Gastroesophageal sphincter (tissue), 4 donors: ENCODE results near the gene ZRANB3. TPM values are rescaled to one million over a fixed set of nuclear protein-coding genes. Genes with fewer than 3 reads are reported as not detected.

Experiments used
- ATAC-seq: fragments of 150-250 bp; one replicate; pipeline ENCODE4 v1.9.1; 2016; ENCODE audit warnings: mild to moderate bottlenecking, moderate library complexity
- H3K27ac ChIP-seq, 4 donors: fragments of 200-600 bp; sonication (generic) in 3 of 4; 1 replicate in 3 of 4; 2 replicates in 1 of 4; pipeline ENCODE4 v1.5.1; 2016 to 2019
- H3K27me3 ChIP-seq: fragments of 200-600 bp; sonication (generic); one replicate; pipeline ENCODE4 v1.5.1; 2019
- H3K36me3 ChIP-seq, 2 donors: fragments of 200-600 bp; sonication (generic); one replicate each; pipeline ENCODE4 v1.5.1; 2019; ENCODE audit warnings: control low read depth in 1 of 2
- H3K4me1 ChIP-seq, 3 donors: fragments of 200-600 bp; sonication (generic); 1 replicate in 2 of 3; 2 replicates in 1 of 3; pipeline ENCODE4 v1.5.1; 2016 to 2019; ENCODE audit warnings: control low read depth in 2 of 3
- H3K4me3 ChIP-seq, 2 donors: fragments of 200-600 bp; sonication (generic); one replicate each; pipeline ENCODE4 v1.5.1; 2019; ENCODE audit warnings: mild to moderate bottlenecking in 1 of 2, moderate library complexity in 1 of 2
- H3K9me3 ChIP-seq, 3 donors: fragments of 200-600 bp; sonication (generic); one replicate each; pipeline ENCODE4 v1.5.1; 2017 to 2019; ENCODE audit warnings: control low read depth in 2 of 3
- EP300 ChIP-seq: sonication (generic); formaldehyde crosslinking; IDR thresholded peaks from one replicate; pipeline ENCODE4 v1.6.1; 2017; ENCODE audit warnings: antibody characterized with exemption, mild to moderate bottlenecking
- POLR2A ChIP-seq, 2 donors: fragments of 450-650 bp; IDR thresholded peaks; one replicate each; pipeline ENCODE4 v1.6.1; 2017; ENCODE audit warnings: antibody characterized with exemption in 2 of 2, mild to moderate bottlenecking in 2 of 2, moderate library complexity in 1 of 2
- POLR2AphosphoS5 ChIP-seq: sonication (generic); formaldehyde crosslinking; IDR thresholded peaks from one replicate; pipeline ENCODE4 v1.6.1; 2017; ENCODE audit warnings: antibody characterized with exemption
- WGBS, 2 donors: methylation state at CpG; one replicate each; pipeline ENCODE4 v1.1.5; 2018; ENCODE audit warnings: low coverage in 1 of 2; 5-methylcytosine and 5-hydroxymethylcytosine counted together
- total RNA-seq, 4 donors: library from RNA; depleted of rRNA; stranded (reverse); fragments of >200 nt; gene quantifications; one replicate each; pipeline ENCODE4 v1.1.0, GENCODE V29; 2016
- TF ChIP-seq, protein P1 (sequence below), 4 experiments: fragments of 200-600 bp in 2 of 4; fragments of 450-650 bp in 2 of 4; sonication (generic) in 1 of 4; IDR thresholded peaks; one replicate each; pipeline ENCODE4 v1.5.1; 2017 to 2019; ENCODE audit warnings: antibody characterized with exemption in 4 of 4, mild to moderate bottlenecking in 2 of 4, moderate library complexity in 2 of 4

Gene ZRANB3
- total RNA-seq, 4 donors from 2014 or later: 1.4 to 4.6 (median 2.4) TPM

- 90% methylated on average over 2 of the region's 3 CpGs; no CpG with 5 or more reads in 1 of the 2 donors for WGBS, 2 donors
- no peaks in the 10 kb centered on the region for H3K27me3 ChIP-seq
- peaks cover 0 to 4% (median 0%) of the 10 kb centered on the region in 3 donors for H3K9me3 ChIP-seq
- no peak overlapping the region for H3K4me3 ChIP-seq
- no peak overlapping the region for H3K27ac ChIP-seq
- H3K36me3 ChIP-seq: peaks cover 0 to 74% of the 10 kb centered on the region in 2 donors
- no peaks in the 10 kb centered on the region for H3K4me1 ChIP-seq
- TF ChIP-seq, protein P1, sequence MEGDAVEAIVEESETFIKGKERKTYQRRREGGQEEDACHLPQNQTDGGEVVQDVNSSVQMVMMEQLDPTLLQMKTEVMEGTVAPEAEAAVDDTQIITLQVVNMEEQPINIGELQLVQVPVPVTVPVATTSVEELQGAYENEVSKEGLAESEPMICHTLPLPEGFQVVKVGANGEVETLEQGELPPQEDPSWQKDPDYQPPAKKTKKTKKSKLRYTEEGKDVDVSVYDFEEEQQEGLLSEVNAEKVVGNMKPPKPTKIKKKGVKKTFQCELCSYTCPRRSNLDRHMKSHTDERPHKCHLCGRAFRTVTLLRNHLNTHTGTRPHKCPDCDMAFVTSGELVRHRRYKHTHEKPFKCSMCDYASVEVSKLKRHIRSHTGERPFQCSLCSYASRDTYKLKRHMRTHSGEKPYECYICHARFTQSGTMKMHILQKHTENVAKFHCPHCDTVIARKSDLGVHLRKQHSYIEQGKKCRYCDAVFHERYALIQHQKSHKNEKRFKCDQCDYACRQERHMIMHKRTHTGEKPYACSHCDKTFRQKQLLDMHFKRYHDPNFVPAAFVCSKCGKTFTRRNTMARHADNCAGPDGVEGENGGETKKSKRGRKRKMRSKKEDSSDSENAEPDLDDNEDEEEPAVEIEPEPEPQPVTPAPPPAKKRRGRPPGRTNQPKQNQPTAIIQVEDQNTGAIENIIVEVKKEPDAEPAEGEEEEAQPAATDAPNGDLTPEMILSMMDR (IDR thresholded peaks at IDR 0.05): no peak
- no peak for TF ChIP-seq POLR2AphosphoS5
- no peak for TF ChIP-seq EP300
- ATAC-seq: no peak
These were observed 355.8 kb downstream of the ZRANB3 start for GRCh38 chr2:135175177-135175576.

- ATAC-seq: no peak
- 96 to 100% methylated on average over 3 to 6 of the region's 6 CpGs for WGBS, 2 donors
These were observed 356.3 kb downstream of the ZRANB3 start for GRCh38 chr2:135174810-135175093.

GRCh38 chr2:135174049-135174809 lies 356.8 kb downstream of the ZRANB3 start:
- no peak for ATAC-seq
- H3K27me3 ChIP-seq: no peaks in the 10 kb centered on the region
- TF ChIP-seq POLR2AphosphoS5 (no peak), EP300 (no peak), POLR2A (IDR thresholded peaks at IDR 0.05) (no peak)
- TF ChIP-seq, protein P1 (IDR thresholded peaks at IDR 0.05): no peak

More at GRCh38 chr2:135174810-135175093, 356.3 kb downstream of the ZRANB3 start:
- H3K27ac ChIP-seq: no peak overlapping the region
- H3K27me3 ChIP-seq: no peaks in the 10 kb centered on the region
- peaks cover 0 to 4% (median 0%) of the 10 kb centered on the region in 3 donors for H3K9me3 ChIP-seq
- no peak overlapping the region for H3K4me3 ChIP-seq
- peaks cover 0 to 79% of the 10 kb centered on the region in 2 donors for H3K36me3 ChIP-seq
- TF ChIP-seq POLR2AphosphoS5 (no peak), POLR2A (IDR thresholded peaks at IDR 0.05) (no peak), EP300 (no peak)
- TF ChIP-seq, protein P1 (IDR thresholded peaks at IDR 0.05): no peak
- no peaks in the 10 kb centered on the region for H3K4me1 ChIP-seq

DNA sequence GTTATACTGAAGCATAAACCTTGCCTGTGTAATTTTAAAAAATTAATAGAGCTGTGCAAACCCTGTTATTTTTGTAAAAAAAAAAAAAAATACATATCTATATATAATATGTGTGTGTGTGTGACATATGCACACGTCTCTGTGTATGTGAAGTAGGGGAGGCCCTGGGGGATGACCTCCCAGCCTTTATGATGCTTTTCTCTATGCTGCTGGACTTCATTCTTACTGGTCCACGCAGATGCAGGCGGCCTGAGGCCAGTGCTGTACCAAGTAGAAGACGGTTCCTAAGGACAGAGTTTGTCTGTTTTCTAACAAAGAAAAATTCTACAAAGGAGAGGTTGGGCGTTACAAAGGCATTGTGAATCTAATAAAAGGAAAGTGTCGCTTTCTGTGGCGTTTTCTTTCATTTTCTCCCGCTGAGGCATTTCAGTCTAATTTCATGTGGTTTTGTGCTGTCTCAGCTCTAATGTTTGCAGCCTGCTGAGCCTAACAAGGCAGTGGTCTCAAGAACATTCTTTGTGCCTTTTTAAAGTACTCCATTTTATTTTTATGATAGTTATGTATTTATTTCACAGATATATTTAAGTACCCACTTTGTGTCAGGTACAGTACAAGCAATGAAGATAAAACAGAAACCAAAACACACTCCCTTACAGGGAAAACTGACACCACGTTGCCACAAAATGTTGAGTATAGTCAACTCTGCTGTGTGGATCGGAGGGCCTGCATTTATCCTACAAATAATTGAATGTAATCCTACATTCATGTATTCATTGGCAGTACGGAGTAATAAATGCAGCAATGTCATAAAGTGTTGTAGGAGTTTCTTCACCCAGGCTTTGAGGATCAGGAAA lies 360.9 kb downstream of the ZRANB3 start:
- WGBS, 2 donors: 94 to 96% methylated on average over 11 of the region's 11 CpGs
- Histone ChIP-seq H3K27ac (no peak overlapping the region), H3K9me3 (no peaks in the 10 kb centered on the region), H3K4me3 (no peak overlapping the region), H3K27me3 (no peaks in the 10 kb centered on the region), H3K36me3 (peaks cover 5 to 98% of the 10 kb centered on the region in 2 donors), H3K4me1 (no peaks in the 10 kb centered on the region)
- TF ChIP-seq POLR2AphosphoS5: no peak
- TF ChIP-seq, protein P1 (IDR thresholded peaks at IDR 0.05): no peak
- TF ChIP-seq EP300: no peak
- TF ChIP-seq POLR2A (IDR thresholded peaks at IDR 0.05): no peak
- no peak for ATAC-seq

More at GRCh38 chr2:135174049-135174809, 356.8 kb downstream of the ZRANB3 start:
- no peak overlapping the region for H3K27ac ChIP-seq
- H3K4me1 ChIP-seq: no peaks in the 10 kb centered on the region
- H3K36me3 ChIP-seq: peaks cover 5 to 84% of the 10 kb centered on the region in 2 donors
- H3K4me3 ChIP-seq: no peak overlapping the region
- H3K9me3 ChIP-seq: peaks cover 0 to 4% (median 0%) of the 10 kb centered on the region in 3 donors
- 74 to 78% methylated on average over 3 to 4 of the region's 9 CpGs for WGBS, 2 donors
